K562 treated with DMSO at 1 percent for 48 hours (cell line): ENCODE data around the gene STAT5A. TPM values are rescaled to one million over a fixed set of nuclear protein-coding genes. Genes with fewer than 3 reads are reported as not detected.

Experiments used
- total RNA-seq: library from RNA; unstranded; fragments of 300-600 nt; gene quantifications from 2 replicates; pipeline ENCODE4 v1.2.3, GENCODE V29; 2022; ENCODE audit warnings: low replicate concordance; ENCODE audit errors: extremely low read depth

The STAT5A gene
- 406 TPM in 1 of 2 replicates, not detected in the other for total RNA-seq

GRCh38 chr17:42287977-42288802, at the start of gene STAT5A:
TSS of gene STAT5A (plus strand) at chr17:42288498. CDS start at chr17:42289412, 914 bp downstream.

GRCh38 chr17:42276359-42276608, 12.0 kb upstream of the STAT5A start, which contains the start of gene STAT5B:
TSS of gene STAT5B (minus strand) at chr17:42276391. CDS start at chr17:42232127, 44,264 bp downstream.

Other genes with a start within 250 kb of the STAT5A start
- gene C17orf113, start 237.9 kb upstream of the STAT5A start, total RNA-seq: not detected in 2 replicates
- gene ZNF385C, start 190.0 kb upstream of the STAT5A start, total RNA-seq: not detected in 2 replicates
- gene DHX58, start 175.8 kb upstream of the STAT5A start, total RNA-seq: not detected in 2 replicates
- gene KAT2A, start 167.1 kb upstream of the STAT5A start, total RNA-seq: not detected in 2 replicates
- not detected in 2 replicates for gene HSPB9, start 165.7 kb upstream of the STAT5A start, total RNA-seq
- not detected in 2 replicates for gene RAB5C, start 133.5 kb upstream of the STAT5A start, total RNA-seq
- not detected in 2 replicates for gene KCNH4, start 107.4 kb upstream of the STAT5A start, total RNA-seq
- gene HCRT, start 103.0 kb upstream of the STAT5A start, total RNA-seq: not detected in 2 replicates
- gene GHDC, start 94.0 kb upstream of the STAT5A start, total RNA-seq: not detected in 2 replicates
- gene STAT5B, start 12.1 kb upstream of the STAT5A start, total RNA-seq: 69.5 TPM in 1 of 2 replicates, not detected in the other
- not detected in 2 replicates for gene STAT3, start 99.9 kb downstream of the STAT5A start, total RNA-seq
- gene CAVIN1, start 134.8 kb downstream of the STAT5A start, total RNA-seq: not detected in 2 replicates
- not detected in 2 replicates for gene ATP6V0A1, start 170.4 kb downstream of the STAT5A start, total RNA-seq
- not detected in 2 replicates for gene NAGLU, start 247.7 kb downstream of the STAT5A start, total RNA-seq